ENCODE results near the gene KCNK2.

Gene KCNK2

GRCh38 chr1:215226757-215227156 lies 144.2 kb downstream of the KCNK2 start:
- Histone ChIP-seq H3K4me3 (ENCODE audit: low read length) (no peak overlapping the region), H3K4me1 (ENCODE audit: control insufficient read depth, insufficient read depth, low read length) (no peaks in the 10 kb centered on the region), H3K27me3 (ENCODE audit: control insufficient read depth, insufficient read depth, low read length) (no peaks in the 10 kb centered on the region), H3K9me3 (replicated peaks; ENCODE audit: low read length) (no peaks in the 10 kb centered on the region), H3K9ac (ENCODE audit: low read depth, low read length) (no peak overlapping the region), H3K4me2 (ENCODE audit: low read length) (no peak overlapping the region), H3K36me3 (ENCODE audit: insufficient read depth, low read length) (no peaks in the 10 kb centered on the region)

DNA sequence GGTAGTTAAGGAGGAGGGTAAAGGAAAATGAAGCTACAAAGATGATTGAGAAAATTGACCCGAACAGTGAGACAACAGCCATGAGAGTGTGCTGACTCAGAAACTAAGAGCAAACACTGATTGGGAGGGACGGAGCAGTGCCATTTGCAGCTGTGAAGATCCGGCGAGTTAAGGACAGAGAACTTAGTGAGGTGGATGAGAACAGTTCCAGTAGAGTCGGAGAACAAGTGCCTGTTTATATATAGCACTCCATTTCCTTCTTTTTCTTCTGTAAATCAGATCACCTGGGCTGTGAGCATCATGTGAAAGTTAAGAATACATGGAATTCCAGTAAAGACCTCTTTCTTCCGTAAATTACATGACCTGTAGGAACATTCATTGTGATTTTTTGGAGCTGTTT lies 145.7 kb downstream of the KCNK2 start:
- Histone ChIP-seq H3K9me3 (replicated peaks; ENCODE audit: low read length) (no peaks in the 10 kb centered on the region), H3K9ac (ENCODE audit: low read depth, low read length) (no peak overlapping the region), H3K4me2 (ENCODE audit: low read length) (no peak overlapping the region), H3K27me3 (ENCODE audit: control insufficient read depth, insufficient read depth, low read length) (no peaks in the 10 kb centered on the region), H3K36me3 (ENCODE audit: insufficient read depth, low read length) (no peaks in the 10 kb centered on the region), H3K4me3 (ENCODE audit: low read length) (no peak overlapping the region), H3K4me1 (ENCODE audit: control insufficient read depth, insufficient read depth, low read length) (no peaks in the 10 kb centered on the region)

- Histone ChIP-seq H3K4me2 (ENCODE audit: low read length) (no peak overlapping the region), H3K9me3 (replicated peaks; ENCODE audit: low read length) (no peaks in the 10 kb centered on the region), H3K9ac (ENCODE audit: low read depth, low read length) (no peak overlapping the region), H3K4me3 (ENCODE audit: low read length) (no peak overlapping the region), H3K4me1 (ENCODE audit: control insufficient read depth, insufficient read depth, low read length) (no peaks in the 10 kb centered on the region), H3K36me3 (ENCODE audit: insufficient read depth, low read length) (no peaks in the 10 kb centered on the region), H3K27me3 (ENCODE audit: control insufficient read depth, insufficient read depth, low read length) (no peaks in the 10 kb centered on the region)
Observed at GRCh38 chr1:215241451-215241850, 158.9 kb downstream of the KCNK2 start.

- H3K36me3 ChIP-seq (ENCODE audit: insufficient read depth, low read length), result no peaks in the 10 kb centered on the region
- no peak overlapping the region for H3K4me3 ChIP-seq (ENCODE audit: low read length)
- no peak overlapping the region for H3K9ac ChIP-seq (ENCODE audit: low read depth, low read length)
- no peaks in the 10 kb centered on the region for H3K27me3 ChIP-seq (ENCODE audit: control insufficient read depth, insufficient read depth, low read length)
- no peak overlapping the region for H3K4me2 ChIP-seq (ENCODE audit: low read length)
- H3K4me1 ChIP-seq (ENCODE audit: control insufficient read depth, insufficient read depth, low read length), result no peaks in the 10 kb centered on the region
- no peaks in the 10 kb centered on the region for H3K9me3 ChIP-seq (replicated peaks; ENCODE audit: low read length)
Observed at GRCh38 chr1:215243345-215244054, 161.0 kb downstream of the KCNK2 start.

DNA sequence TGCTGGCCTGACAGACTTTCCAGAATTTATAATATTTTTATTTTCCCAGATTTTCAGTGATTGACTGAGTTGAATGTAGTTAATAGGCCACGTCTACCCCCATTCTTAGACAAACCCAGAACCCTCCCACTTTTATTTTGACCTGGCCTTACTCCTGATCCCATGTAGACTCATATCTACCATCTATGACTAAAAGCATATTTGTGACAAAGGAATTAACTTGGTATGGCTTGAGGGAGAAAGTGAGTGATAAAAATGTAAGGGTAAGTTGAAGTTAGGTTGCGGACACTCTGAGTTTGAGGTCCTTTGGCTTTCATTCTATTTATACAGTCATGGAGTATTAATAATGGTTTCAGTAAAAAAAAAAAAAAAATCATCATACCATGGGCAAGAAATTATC lies 168.4 kb downstream of the KCNK2 start:
- H3K4me1 ChIP-seq (ENCODE audit: control insufficient read depth, insufficient read depth, low read length), result no peaks in the 10 kb centered on the region
- H3K27me3 ChIP-seq (ENCODE audit: control insufficient read depth, insufficient read depth, low read length), result no peaks in the 10 kb centered on the region
- H3K9me3 ChIP-seq (replicated peaks; ENCODE audit: low read length), result no peaks in the 10 kb centered on the region
- no peaks in the 10 kb centered on the region for H3K36me3 ChIP-seq (ENCODE audit: insufficient read depth, low read length)
- H3K4me2 ChIP-seq (ENCODE audit: low read length), result no peak overlapping the region
- no peak overlapping the region for H3K9ac ChIP-seq (ENCODE audit: low read depth, low read length)
- no peak overlapping the region for H3K4me3 ChIP-seq (ENCODE audit: low read length)

DNA sequence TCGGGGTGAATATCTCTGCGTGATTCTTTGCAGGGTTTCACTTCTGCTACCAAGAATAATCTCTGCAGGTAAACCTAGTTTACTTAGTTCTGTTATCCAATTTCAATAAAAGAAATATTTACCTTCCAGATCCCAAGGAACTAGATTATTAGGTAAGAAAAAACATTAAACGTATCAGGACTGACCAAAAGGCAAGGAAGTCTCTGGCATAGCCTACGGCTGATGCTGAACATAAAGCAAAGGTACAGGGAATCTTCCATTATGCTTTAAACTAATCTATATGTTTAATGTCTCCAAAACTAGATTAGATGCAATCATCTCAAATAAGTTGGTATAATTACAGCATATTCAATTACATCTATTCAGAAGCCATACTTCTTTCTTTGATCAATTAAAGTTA lies 168.9 kb downstream of the KCNK2 start:
- Histone ChIP-seq H3K27me3 (ENCODE audit: control insufficient read depth, insufficient read depth, low read length) (no peaks in the 10 kb centered on the region), H3K4me3 (ENCODE audit: low read length) (no peak overlapping the region), H3K4me1 (ENCODE audit: control insufficient read depth, insufficient read depth, low read length) (no peaks in the 10 kb centered on the region), H3K9ac (ENCODE audit: low read depth, low read length) (no peak overlapping the region), H3K4me2 (ENCODE audit: low read length) (no peak overlapping the region), H3K9me3 (replicated peaks; ENCODE audit: low read length) (no peaks in the 10 kb centered on the region), H3K36me3 (ENCODE audit: insufficient read depth, low read length) (no peaks in the 10 kb centered on the region)

- Histone ChIP-seq H3K9me3 (replicated peaks; ENCODE audit: low read length) (no peaks in the 10 kb centered on the region), H3K4me2 (ENCODE audit: low read length) (no peak overlapping the region), H3K36me3 (ENCODE audit: insufficient read depth, low read length) (no peaks in the 10 kb centered on the region), H3K4me3 (ENCODE audit: low read length) (no peak overlapping the region), H3K4me1 (ENCODE audit: control insufficient read depth, insufficient read depth, low read length) (no peaks in the 10 kb centered on the region), H3K9ac (ENCODE audit: low read depth, low read length) (no peak overlapping the region), H3K27me3 (ENCODE audit: control insufficient read depth, insufficient read depth, low read length) (no peaks in the 10 kb centered on the region)
Observed at GRCh38 chr1:215252164-215252563, 169.6 kb downstream of the KCNK2 start.

- no peaks in the 10 kb centered on the region for H3K4me1 ChIP-seq (ENCODE audit: control insufficient read depth, insufficient read depth, low read length)
- H3K36me3 ChIP-seq (ENCODE audit: insufficient read depth, low read length), result no peaks in the 10 kb centered on the region
- no peaks in the 10 kb centered on the region for H3K27me3 ChIP-seq (ENCODE audit: control insufficient read depth, insufficient read depth, low read length)
- no peak overlapping the region for H3K9ac ChIP-seq (ENCODE audit: low read depth, low read length)
- no peaks in the 10 kb centered on the region for H3K9me3 ChIP-seq (replicated peaks; ENCODE audit: low read length)
- H3K4me3 ChIP-seq (ENCODE audit: low read length), result no peak overlapping the region
- H3K4me2 ChIP-seq (ENCODE audit: low read length), result no peak overlapping the region
Observed at GRCh38 chr1:215256936-215257679, 174.6 kb downstream of the KCNK2 start.

DNA sequence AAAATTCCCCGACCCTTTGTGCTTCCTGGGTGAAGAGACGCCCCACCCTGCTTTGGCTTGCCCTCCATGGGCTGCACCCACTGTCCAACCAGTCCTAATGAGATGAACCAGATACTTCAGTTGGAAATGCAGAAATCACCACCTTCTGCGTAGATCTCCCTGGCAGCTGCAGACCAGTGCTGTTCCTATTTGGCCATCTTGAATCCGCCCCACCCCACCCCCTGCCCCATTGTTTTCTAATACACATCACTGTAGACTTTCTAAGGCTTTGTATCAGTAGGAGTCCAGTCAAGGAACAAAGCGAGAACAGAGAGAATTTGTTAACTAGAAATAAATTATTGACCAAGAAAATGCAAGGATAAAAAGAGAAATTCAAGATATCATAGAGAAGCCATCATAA lies 178.2 kb downstream of the KCNK2 start:
- Histone ChIP-seq H3K36me3 (ENCODE audit: insufficient read depth, low read length) (no peaks in the 10 kb centered on the region), H3K4me3 (ENCODE audit: low read length) (no peak overlapping the region), H3K9me3 (replicated peaks; ENCODE audit: low read length) (no peaks in the 10 kb centered on the region), H3K27me3 (ENCODE audit: control insufficient read depth, insufficient read depth, low read length) (no peaks in the 10 kb centered on the region), H3K9ac (ENCODE audit: low read depth, low read length) (no peak overlapping the region), H3K4me2 (ENCODE audit: low read length) (no peak overlapping the region), H3K4me1 (ENCODE audit: control insufficient read depth, insufficient read depth, low read length) (no peaks in the 10 kb centered on the region)

GRCh38 chr1:215262106-215262505 lies 179.6 kb downstream of the KCNK2 start:
- Histone ChIP-seq H3K4me1 (ENCODE audit: control insufficient read depth, insufficient read depth, low read length) (no peaks in the 10 kb centered on the region), H3K4me2 (ENCODE audit: low read length) (no peak overlapping the region), H3K9me3 (replicated peaks; ENCODE audit: low read length) (no peaks in the 10 kb centered on the region), H3K4me3 (ENCODE audit: low read length) (no peak overlapping the region), H3K36me3 (ENCODE audit: insufficient read depth, low read length) (no peaks in the 10 kb centered on the region), H3K9ac (ENCODE audit: low read depth, low read length) (no peak overlapping the region), H3K27me3 (ENCODE audit: control insufficient read depth, insufficient read depth, low read length) (no peaks in the 10 kb centered on the region)

- H3K27me3 ChIP-seq (ENCODE audit: control insufficient read depth, insufficient read depth, low read length), result no peaks in the 10 kb centered on the region
- H3K36me3 ChIP-seq (ENCODE audit: insufficient read depth, low read length), result no peaks in the 10 kb centered on the region
- no peaks in the 10 kb centered on the region for H3K9me3 ChIP-seq (replicated peaks; ENCODE audit: low read length)
- H3K4me3 ChIP-seq (ENCODE audit: low read length), result no peak overlapping the region
- H3K4me1 ChIP-seq (ENCODE audit: control insufficient read depth, insufficient read depth, low read length), result no peaks in the 10 kb centered on the region
- no peak overlapping the region for H3K4me2 ChIP-seq (ENCODE audit: low read length)
- H3K9ac ChIP-seq (ENCODE audit: low read depth, low read length), result no peak overlapping the region
Observed at GRCh38 chr1:215263636-215264035, 181.1 kb downstream of the KCNK2 start.

- Histone ChIP-seq H3K4me1 (ENCODE audit: control insufficient read depth, insufficient read depth, low read length) (no peaks in the 10 kb centered on the region), H3K4me3 (ENCODE audit: low read length) (no peak overlapping the region), H3K9me3 (replicated peaks; ENCODE audit: low read length) (no peaks in the 10 kb centered on the region), H3K36me3 (ENCODE audit: insufficient read depth, low read length) (no peaks in the 10 kb centered on the region), H3K4me2 (ENCODE audit: low read length) (no peak overlapping the region), H3K9ac (ENCODE audit: low read depth, low read length) (no peak overlapping the region), H3K27me3 (ENCODE audit: control insufficient read depth, insufficient read depth, low read length) (no peaks in the 10 kb centered on the region)
Observed at GRCh38 chr1:215264649-215265048, 182.1 kb downstream of the KCNK2 start.

All from skeletal muscle satellite cell (primary cell).